Tibial nerve (tissue), 4 donors: ENCODE data around the gene PARP3.

Source experiments
- EP300 ChIP-seq, 2 donors: sonication (generic); formaldehyde crosslinking; IDR thresholded peaks; one replicate each; pipeline ENCODE4 v1.6.1; 2017; ENCODE audit warnings: antibody characterized with exemption in 2 of 2, mild to moderate bottlenecking in 1 of 2
- POLR2A ChIP-seq, 2 donors: fragments of 450-650 bp; IDR thresholded peaks; one replicate each; pipeline ENCODE4 v1.6.1; 2017; ENCODE audit warnings: antibody characterized with exemption in 2 of 2, mild to moderate bottlenecking in 2 of 2, moderate library complexity in 2 of 2
- TF ChIP-seq, protein P1 (sequence below), 5 experiments: fragments of 200-600 bp in 3 of 5; fragments of 450-650 bp in 2 of 5; sonication (generic) in 3 of 5; IDR thresholded peaks; one replicate each; pipeline ENCODE4 v1.5.1; 2016 to 2019; ENCODE audit warnings: antibody characterized with exemption in 5 of 5, mild to moderate bottlenecking in 3 of 5, moderate library complexity in 2 of 5

DNA sequence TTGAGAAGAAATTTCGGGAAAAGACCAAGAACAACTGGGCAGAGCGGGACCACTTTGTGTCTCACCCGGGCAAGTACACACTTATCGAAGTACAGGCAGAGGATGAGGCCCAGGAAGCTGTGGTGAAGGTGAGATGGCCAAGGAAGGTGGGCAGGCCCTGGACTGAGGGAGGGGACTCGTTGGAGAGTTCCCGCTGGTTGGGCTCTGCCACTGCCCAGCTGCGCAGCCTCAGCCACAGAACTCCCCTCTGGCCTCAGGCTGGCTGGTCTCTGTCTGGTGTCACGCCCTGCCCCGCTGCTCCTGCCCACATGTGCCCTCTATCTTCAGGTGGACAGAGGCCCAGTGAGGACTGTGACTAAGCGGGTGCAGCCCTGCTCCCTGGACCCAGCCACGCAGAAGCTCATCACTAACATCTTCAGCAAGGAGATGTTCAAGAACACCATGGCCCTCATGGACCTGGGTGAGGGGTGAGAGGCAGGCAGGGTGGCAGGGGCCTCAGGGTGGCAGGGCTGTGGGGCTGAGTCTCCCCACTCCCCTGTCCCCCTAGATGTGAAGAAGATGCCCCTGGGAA lies 2.4 kb downstream of the PARP3 start:
- TF ChIP-seq POLR2A (IDR thresholded peaks at IDR 0.05) (no peak), EP300 (IDR thresholded peaks at IDR 0.05) (no peak)
- TF ChIP-seq, protein P1, sequence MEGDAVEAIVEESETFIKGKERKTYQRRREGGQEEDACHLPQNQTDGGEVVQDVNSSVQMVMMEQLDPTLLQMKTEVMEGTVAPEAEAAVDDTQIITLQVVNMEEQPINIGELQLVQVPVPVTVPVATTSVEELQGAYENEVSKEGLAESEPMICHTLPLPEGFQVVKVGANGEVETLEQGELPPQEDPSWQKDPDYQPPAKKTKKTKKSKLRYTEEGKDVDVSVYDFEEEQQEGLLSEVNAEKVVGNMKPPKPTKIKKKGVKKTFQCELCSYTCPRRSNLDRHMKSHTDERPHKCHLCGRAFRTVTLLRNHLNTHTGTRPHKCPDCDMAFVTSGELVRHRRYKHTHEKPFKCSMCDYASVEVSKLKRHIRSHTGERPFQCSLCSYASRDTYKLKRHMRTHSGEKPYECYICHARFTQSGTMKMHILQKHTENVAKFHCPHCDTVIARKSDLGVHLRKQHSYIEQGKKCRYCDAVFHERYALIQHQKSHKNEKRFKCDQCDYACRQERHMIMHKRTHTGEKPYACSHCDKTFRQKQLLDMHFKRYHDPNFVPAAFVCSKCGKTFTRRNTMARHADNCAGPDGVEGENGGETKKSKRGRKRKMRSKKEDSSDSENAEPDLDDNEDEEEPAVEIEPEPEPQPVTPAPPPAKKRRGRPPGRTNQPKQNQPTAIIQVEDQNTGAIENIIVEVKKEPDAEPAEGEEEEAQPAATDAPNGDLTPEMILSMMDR (IDR thresholded peaks at IDR 0.05), result no peak
